H1 (cell line): ENCODE measurements around the gene THOP1. TPM values are rescaled to one million over a fixed set of nuclear protein-coding genes. Genes with fewer than 3 reads are reported as not detected.

ENCODE experiments used
- CTCF ChIA-PET: fragments of 300-600 bp; sonication (Branson Sonifier 250); formaldehyde crosslinking; loops from one replicate; lab custom pipeline; 2021; ENCODE audit not compliant: partially characterized antibody; lab: Charles Lee
- POLR2A ChIA-PET: fragments of 300-600 bp; sonication (Branson Sonifier 250); formaldehyde crosslinking; loops from one replicate; lab custom pipeline; 2021; ENCODE audit warnings: inconsistent platforms; ENCODE audit not compliant: partially characterized antibody; lab: Charles Lee
- DNase-seq, 2 experiments: peaks; one replicate each; pipeline versions ENCODE4 v3.0.0 to v3.0.0-alpha.2; 2010 to 2022; ENCODE audit warnings: low spot score in 2 of 2, low read depth in 1 of 2, mixed read lengths in 1 of 2
- FAIRE-seq: peaks from 2 replicates; lab custom pipeline; 2011; peaks lifted over from hg19 to GRCh38; lab: Jason Lieb, UNC
- H2AFZ ChIP-seq: 2 replicates; pipeline ENCODE4 v1.8.1; 2012; ENCODE audit warnings: low read length, inconsistent platforms
- H2AK5ac ChIP-seq: 2 replicates; pipeline ENCODE4 v1.6.1; 2013; ENCODE audit warnings: low read depth, low read length
- H2BK120ac ChIP-seq: replicated peaks from 2 replicates; pipeline ENCODE3; 2013; ENCODE audit warnings: low read depth, low read length, inconsistent platforms
- H2BK12ac ChIP-seq: 2 replicates; pipeline ENCODE4 v1.6.1; 2013; ENCODE audit warnings: low read depth, low read length
- H2BK15ac ChIP-seq: 2 replicates; pipeline ENCODE4 v1.6.1; 2013; ENCODE audit warnings: low read length
- H2BK20ac ChIP-seq: 2 replicates; pipeline ENCODE4 v1.6.1; 2013; ENCODE audit warnings: low read length
- H2BK5ac ChIP-seq: 2 replicates; pipeline ENCODE4 v1.6.1; 2013; ENCODE audit warnings: low read depth, low read length
- H3K14ac ChIP-seq: 2 replicates; pipeline ENCODE4 v1.6.1; 2013; ENCODE audit warnings: inconsistent platforms; ENCODE audit not compliant: insufficient read length
- H3K18ac ChIP-seq: 2 replicates; pipeline ENCODE4 v1.6.1; 2013; ENCODE audit warnings: low read length; ENCODE audit errors: extremely low read depth
- H3K23ac ChIP-seq: 2 replicates; pipeline ENCODE4 v1.6.1; 2013; ENCODE audit warnings: inconsistent platforms; ENCODE audit not compliant: insufficient read length
- H3K23me2 ChIP-seq: 2 replicates; pipeline ENCODE4 v1.6.1; 2013; ENCODE audit warnings: low read depth, low read length
- H3K27ac ChIP-seq: 2 replicates; pipeline ENCODE4 v1.6.1; 2011; ENCODE audit warnings: low read depth, low read length, inconsistent platforms
- H3K27me3 ChIP-seq, 4 experiments: replicated peaks in 1 of 4; 1 replicate in 1 of 4; 2 replicates in 3 of 4; pipeline versions ENCODE4 v1.6.1 to v1.8.1; 2011 to 2013; ENCODE audit warnings: low read length in 3 of 4, mild to moderate bottlenecking in 3 of 4, inconsistent platforms in 2 of 4, mixed read lengths in 2 of 4, moderate library complexity in 1 of 4; ENCODE audit not compliant: control insufficient read depth in 3 of 4, insufficient read depth in 3 of 4; ENCODE audit errors: extremely low read depth in 1 of 4
- H3K36me3 ChIP-seq, 4 experiments: 2 replicates each; pipeline versions ENCODE4 v1.6.1 to v1.8.1; 2011 to 2013; ENCODE audit warnings: mild to moderate bottlenecking in 4 of 4, low read length in 3 of 4, moderate library complexity in 2 of 4, control low read depth in 1 of 4, inconsistent platforms in 1 of 4; ENCODE audit not compliant: insufficient read depth in 4 of 4, control insufficient read depth in 2 of 4
- H3K4ac ChIP-seq: replicated peaks from 2 replicates; pipeline ENCODE3; 2013; ENCODE audit warnings: low read length, low read depth, mixed read lengths, inconsistent platforms; ENCODE audit not compliant: insufficient read length
- H3K4me1 ChIP-seq, 4 experiments: replicated peaks in 1 of 4; 1 replicate in 1 of 4; 2 replicates in 3 of 4; pipeline versions ENCODE4 v1.6.1 to v1.8.1; 2011 to 2013; ENCODE audit warnings: low read length in 3 of 4, inconsistent platforms in 2 of 4, mixed read lengths in 1 of 4; ENCODE audit not compliant: insufficient read depth in 4 of 4, control insufficient read depth in 3 of 4
- H3K4me2 ChIP-seq, 2 experiments: 2 replicates each; pipeline versions ENCODE4 v1.6.1 to v1.8.1; 2011 to 2013; ENCODE audit warnings: low read depth in 2 of 2, low read length in 2 of 2, control low read depth in 1 of 2, inconsistent platforms in 1 of 2, mild to moderate bottlenecking in 1 of 2; ENCODE audit not compliant: insufficient read depth in 1 of 2
- H3K4me3 ChIP-seq, 4 experiments: fragments of 200-600, 300-600 bp in 1 of 4; sonication (generic), shearing (Covaris generic), sonication (Bioruptor Twin) in 1 of 4; 2 replicates each; pipeline versions ENCODE4 v1.5.1 to v1.8.1; 2011 to 2016; ENCODE audit warnings: low read length in 4 of 4, low read depth in 3 of 4, control low read depth in 2 of 4, inconsistent platforms in 2 of 4, mild to moderate bottlenecking in 2 of 4, mixed read lengths in 1 of 4, moderate library complexity in 1 of 4; ENCODE audit not compliant: insufficient read depth in 2 of 4; ENCODE audit errors: extremely low read depth in 1 of 4
- H3K56ac ChIP-seq: replicated peaks from 2 replicates; pipeline ENCODE3; 2013; ENCODE audit warnings: low read depth, mild to moderate bottlenecking, mixed read lengths, low read length, inconsistent platforms; ENCODE audit not compliant: insufficient read length
- H3K79me1 ChIP-seq: 2 replicates; pipeline ENCODE4 v1.6.1; 2013; ENCODE audit warnings: low read depth, low read length, control low read depth
- H3K79me2 ChIP-seq, 2 experiments: 2 replicates each; pipeline versions ENCODE4 v1.6.1 to v1.8.1; 2012 to 2013; ENCODE audit warnings: low read length in 2 of 2, mild to moderate bottlenecking in 2 of 2, inconsistent platforms in 1 of 2; ENCODE audit not compliant: insufficient read depth in 2 of 2, control insufficient read depth in 1 of 2
- H3K9ac ChIP-seq, 4 experiments: replicated peaks in 1 of 4; 1 replicate in 1 of 4; 2 replicates in 3 of 4; pipeline versions ENCODE4 v1.6.1 to v1.8.1; 2011 to 2013; ENCODE audit warnings: low read depth in 3 of 4, low read length in 3 of 4, control low read depth in 2 of 4, mild to moderate bottlenecking in 2 of 4, moderate library complexity in 2 of 4, inconsistent platforms in 1 of 4; ENCODE audit errors: extremely low read depth in 1 of 4
- H3K9me3 ChIP-seq, 2 experiments: 2 replicates each; pipeline versions ENCODE4 v1.6.1 to v1.8.1; 2012 to 2013; ENCODE audit warnings: mild to moderate bottlenecking in 2 of 2, moderate library complexity in 2 of 2, control low read depth in 1 of 2, inconsistent platforms in 1 of 2, low read depth in 1 of 2, low read length in 1 of 2, mixed read lengths in 1 of 2; ENCODE audit not compliant: insufficient read depth in 2 of 2
- H4K20me1 ChIP-seq, 2 experiments: replicated peaks in 1 of 2; 2 replicates each; pipeline versions ENCODE3 to v1.8.1; 2011 to 2013; ENCODE audit warnings: inconsistent platforms in 2 of 2, low read length in 2 of 2, mild to moderate bottlenecking in 1 of 2; ENCODE audit not compliant: insufficient read depth in 2 of 2, control insufficient read depth in 1 of 2
- H4K5ac ChIP-seq: 2 replicates; pipeline ENCODE4 v1.6.1; 2013; ENCODE audit warnings: low read length, low read depth, mixed read lengths, inconsistent platforms; ENCODE audit not compliant: insufficient read length
- H4K8ac ChIP-seq: 2 replicates; pipeline ENCODE4 v1.8.0; 2013; ENCODE audit warnings: mild to moderate bottlenecking, moderate library complexity, low read length, inconsistent platforms; ENCODE audit not compliant: insufficient read depth; ENCODE audit errors: extremely low read depth
- H4K91ac ChIP-seq: replicated peaks from 2 replicates; pipeline ENCODE3; 2013; ENCODE audit warnings: low read length, mixed read lengths, inconsistent platforms; ENCODE audit not compliant: insufficient read length
- HDAC2 ChIP-seq, 2 experiments: fragments of 300-600 bp in 1 of 2; sonication (generic) in 1 of 2; IDR thresholded peaks; 2 replicates each; pipeline ENCODE4 v1.6.1; 2011 to 2012; ENCODE audit warnings: low read depth in 2 of 2, low read length in 2 of 2, mild to moderate bottlenecking in 2 of 2, moderate library complexity in 2 of 2, borderline replicate concordance in 1 of 2, inconsistent platforms in 1 of 2
- MAFK ChIP-seq: IDR thresholded peaks from 2 replicates; pipeline ENCODE4 v1.6.1; 2012; ENCODE audit warnings: low read depth, mild to moderate bottlenecking, improper control_type of control experiment, low read length
- WGBS, 2 experiments: shearing (Covaris generic) in 1 of 2; methylation state at CpG; one replicate each; pipeline versions ENCODE4 v1.1.6 to v1.1.7; 2013 to 2015; ENCODE audit warnings: low lambda C conversion rate in 2 of 2, mixed read lengths in 2 of 2, inconsistent platforms in 1 of 2, low coverage in 1 of 2, missing lambda C conversion rate in 1 of 2; ENCODE audit not compliant: insufficient replicate concordance in 2 of 2, insufficient coverage in 1 of 2, insufficient read length in 1 of 2; ENCODE audit errors: extremely low coverage in 1 of 2, missing lambda C conversion rate in 1 of 2; 5-methylcytosine and 5-hydroxymethylcytosine counted together
- polyA plus RNA-seq, 7 experiments: library from polyadenylated mRNA; depleted of rRNA in 3 of 7; stranded (reverse) in 5 of 7; unstranded in 2 of 7; fragments of >200 nt in 5 of 7; fragments of 200-250 nt in 2 of 7; gene quantifications; 1 replicate in 5 of 7; 2 replicates in 1 of 7; 4 replicates in 1 of 7; pipeline versions ENCODE4 v1.2.1 to v1.2.3, GENCODE V29; 2011 to 2013; ENCODE audit warnings: missing spikeins in 2 of 7, mixed read lengths in 2 of 7
- total RNA-seq: library from RNA; stranded (reverse); fragmentation: NEBNext Ultra II Directional; extraction: Animal tissue kit (Norgen Biotek cat#: 25700); gene quantifications from 2 replicates; pipeline ENCODE4 v1.2.1, GENCODE V29; 2021

Gene THOP1
- total and polyA plus RNA-seq, 2 of the 8 experiments (the other 6 are each of a cell fraction or from before 2014, with no cell fraction given) = 136 to 159 TPM

DNA sequence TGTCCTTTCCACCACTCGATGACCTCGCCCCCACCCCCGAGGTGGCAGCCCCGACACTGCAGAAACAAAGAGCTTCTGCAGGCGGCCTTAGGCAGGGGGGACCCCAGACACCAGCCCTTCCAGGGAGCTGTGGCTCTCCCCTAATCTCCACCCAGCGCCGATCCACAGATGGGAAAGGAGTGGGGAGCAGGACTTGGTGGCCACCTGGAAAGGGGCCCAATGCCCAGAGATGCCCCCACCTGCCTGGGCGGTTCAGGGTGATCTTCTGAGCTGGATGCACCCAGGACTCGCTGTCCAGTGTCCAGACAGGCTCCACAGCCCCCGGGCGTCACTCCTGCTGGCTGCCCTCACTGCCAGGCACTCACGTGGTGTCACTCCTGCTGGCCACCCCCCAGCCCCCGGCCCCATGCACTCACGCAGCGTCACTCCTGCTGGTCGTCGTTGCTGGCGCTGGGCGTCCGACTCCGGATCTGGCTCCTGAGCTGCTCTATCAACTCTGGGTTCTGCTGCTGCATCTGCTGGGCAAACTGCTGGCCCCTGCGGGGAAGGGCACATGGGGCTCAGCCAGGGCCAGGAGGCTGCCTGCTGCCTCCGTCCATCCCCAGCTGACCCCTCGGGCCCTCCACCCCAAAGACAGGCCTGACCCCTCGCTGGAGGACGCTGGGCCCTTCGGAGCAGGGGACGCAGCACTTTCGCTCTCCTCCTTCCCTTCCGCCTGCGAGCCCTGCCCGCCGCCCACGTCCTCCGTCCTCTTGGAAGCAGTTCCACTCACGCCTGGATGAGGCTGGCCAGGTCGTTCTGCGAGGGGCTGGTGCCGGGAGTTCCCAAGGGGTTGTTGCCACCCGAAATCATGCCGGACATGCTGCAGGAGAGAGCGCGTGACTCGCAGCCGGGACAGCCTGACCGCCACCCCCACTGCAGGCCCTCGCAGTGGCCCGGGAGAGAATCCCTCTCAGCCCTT lies 28.1 kb upstream of the THOP1 start:
- no peak overlapping the region for H3K4me3 ChIP-seq
- ChIA-PET CTCF (interaction anchor here (1.0 kb wide), 1 partner anchor 109 kb away, joined by 5 read pairs; no protein-coding TSS in a partner anchor), POLR2A (interaction anchor here (1.2 kb wide), 1 partner anchor 14 kb away, joined by 3 read pairs; no protein-coding TSS in a partner anchor)
- H2BK12ac ChIP-seq = no peak overlapping the region
- peaks cover 17 to 61% (median 38%) of the 10 kb centered on the region in 4 experiments for H3K36me3 ChIP-seq
- no peak overlapping the region for H4K91ac ChIP-seq
- H3K4ac ChIP-seq = no peak overlapping the region
- H2BK20ac ChIP-seq = no peak overlapping the region
- H3K27ac ChIP-seq = no peak overlapping the region
- no peak overlapping the region for H3K23ac ChIP-seq
- H3K18ac ChIP-seq = no peak overlapping the region
- no peak overlapping the region for H3K14ac ChIP-seq
- 0 out of 2 replicates have a peak overlapping the region, but pooled peaks have one; percentile 25 for H4K8ac ChIP-seq
- no peaks in the 10 kb centered on the region for H3K4me1 ChIP-seq
- no peak for TF ChIP-seq HDAC2 (IDR thresholded peaks at IDR 0.05; ENCODE audit: borderline replicate concordance in 1 of 2, low read depth in 2 of 2, low read length in 2 of 2)
- TF ChIP-seq MAFK = no peak
- no peak overlapping the region for H4K5ac ChIP-seq
- H3K79me1 ChIP-seq = no peaks in the 10 kb centered on the region
- FAIRE-seq (no peak), DNase-seq (no peak)
- H2BK15ac ChIP-seq = no peak overlapping the region
- no peaks in the 10 kb centered on the region for H3K23me2 ChIP-seq
- H2BK120ac ChIP-seq = no peak overlapping the region
- no peak overlapping the region for H2BK5ac ChIP-seq
- H3K4me2 ChIP-seq = no peak overlapping the region
- H3K9ac ChIP-seq = no peak overlapping the region
- no peaks in the 10 kb centered on the region for H3K79me2 ChIP-seq
- no peak overlapping the region for H3K56ac ChIP-seq
- H2AFZ ChIP-seq = no peak overlapping the region
- no peaks in the 10 kb centered on the region for H3K9me3 ChIP-seq
- WGBS, 2 experiments = 96% methylated on average over 37 of the region's 48 CpGs; no CpG with 5 or more reads in 1 of the 2 experiments
- H3K27me3 ChIP-seq = no peaks in the 10 kb centered on the region
- no peak overlapping the region for H2AK5ac ChIP-seq
- H4K20me1 ChIP-seq = peaks cover 0 to 11% of the 10 kb centered on the region in 2 experiments
